Measurements from ENCODE around the gene ELMOD1. TPM values are rescaled to one million over a fixed set of nuclear protein-coding genes. Genes with fewer than 3 reads are reported as not detected.

The ELMOD1 gene
- total RNA-seq (2022) = not detected in 2 replicates
- percentile 1 among the genes with signal in this experiment for Bru-seq, nascent RNA
- percentile 6 among the genes with signal in this experiment for BruChase-seq, experiment 1, labeled RNA remaining after a 6-hour chase
- BruChase-seq, experiment 2, labeled RNA remaining after a 2-hour chase = percentile 5 among the genes with signal in this experiment
- long read RNA-seq = 0 reads

DNA sequence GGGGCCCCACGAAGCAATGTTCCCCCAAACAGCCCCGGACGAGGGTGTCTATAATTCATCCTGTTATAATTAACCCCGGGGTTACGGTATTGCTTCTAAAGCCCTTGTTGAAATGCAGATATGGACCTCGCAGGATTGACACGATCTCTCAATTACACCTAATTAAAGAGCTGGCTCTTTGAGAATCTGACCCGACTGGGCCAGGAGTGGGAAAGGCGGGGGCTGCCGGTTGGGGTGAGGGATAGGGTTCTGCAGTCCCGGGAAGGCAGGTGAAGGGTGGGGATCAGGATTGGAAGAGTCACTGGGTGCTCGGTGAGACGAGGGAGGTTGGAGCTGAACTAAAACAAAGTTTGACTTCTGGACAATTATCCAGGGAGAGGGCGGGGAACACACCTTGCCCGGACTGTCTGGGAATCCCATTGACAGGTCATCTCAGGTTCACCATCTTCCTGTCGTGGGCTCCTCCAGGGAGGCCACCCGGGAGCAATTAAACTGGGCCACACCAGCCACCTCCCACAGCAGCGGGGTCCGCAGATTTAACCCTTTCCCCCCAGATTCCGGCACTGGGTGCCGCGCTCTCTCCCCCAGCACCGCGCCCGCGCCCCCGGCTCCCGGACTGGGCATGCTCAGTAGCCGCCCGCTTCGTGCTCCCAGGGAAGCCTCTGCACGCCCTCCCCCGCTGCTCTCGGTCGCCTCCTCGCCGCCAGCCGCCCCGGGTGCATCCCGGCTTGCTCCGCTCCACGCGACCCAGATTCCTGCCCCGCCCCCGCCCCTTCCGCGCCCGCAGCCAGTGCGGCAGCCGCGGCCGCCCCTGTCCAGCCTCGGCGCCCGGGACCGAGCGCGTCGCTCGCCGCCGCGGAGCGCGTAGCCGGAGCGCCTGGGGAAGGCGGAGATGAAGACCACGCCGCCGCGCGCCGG, at the start of gene ELMOD1:
Gene ELMOD1, plus strand, starts transcription at position 688 of the 918 bp plus-strand sequence. CDS start 27,043 bp downstream, outside the sequence.
- BruUV-seq (replicated peaks) = no TSS peak
- intact Hi-C loops (cut with micrococcal nuclease) = no loop called here
- Mint-ChIP-seq H3K4me1 (ENCODE audit: insufficient read depth, unreplicated experiment) (peaks cover 12% of the 10 kb centered on the region), H3K27ac (ENCODE audit: low read depth, unreplicated experiment) (no peak within 1 kb of the TSS), H3K4me3 (ENCODE audit: unreplicated experiment) (peak within 1 kb of the TSS; percentile 73), H3K27me3 (ENCODE audit: insufficient read depth, unreplicated experiment) (peaks cover 78% of the 10 kb centered on the region), H3K9me3 (ENCODE audit: unreplicated experiment) (no peaks in the 10 kb centered on the region), H3K36me3 (ENCODE audit: insufficient read depth, unreplicated experiment) (no peaks in the 10 kb centered on the region)
- TF ChIP-seq, protein P1, sequence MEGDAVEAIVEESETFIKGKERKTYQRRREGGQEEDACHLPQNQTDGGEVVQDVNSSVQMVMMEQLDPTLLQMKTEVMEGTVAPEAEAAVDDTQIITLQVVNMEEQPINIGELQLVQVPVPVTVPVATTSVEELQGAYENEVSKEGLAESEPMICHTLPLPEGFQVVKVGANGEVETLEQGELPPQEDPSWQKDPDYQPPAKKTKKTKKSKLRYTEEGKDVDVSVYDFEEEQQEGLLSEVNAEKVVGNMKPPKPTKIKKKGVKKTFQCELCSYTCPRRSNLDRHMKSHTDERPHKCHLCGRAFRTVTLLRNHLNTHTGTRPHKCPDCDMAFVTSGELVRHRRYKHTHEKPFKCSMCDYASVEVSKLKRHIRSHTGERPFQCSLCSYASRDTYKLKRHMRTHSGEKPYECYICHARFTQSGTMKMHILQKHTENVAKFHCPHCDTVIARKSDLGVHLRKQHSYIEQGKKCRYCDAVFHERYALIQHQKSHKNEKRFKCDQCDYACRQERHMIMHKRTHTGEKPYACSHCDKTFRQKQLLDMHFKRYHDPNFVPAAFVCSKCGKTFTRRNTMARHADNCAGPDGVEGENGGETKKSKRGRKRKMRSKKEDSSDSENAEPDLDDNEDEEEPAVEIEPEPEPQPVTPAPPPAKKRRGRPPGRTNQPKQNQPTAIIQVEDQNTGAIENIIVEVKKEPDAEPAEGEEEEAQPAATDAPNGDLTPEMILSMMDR (IDR thresholded peaks at IDR 0.05; ENCODE audit: unreplicated experiment) = no peak
- POLR2A ChIA-PET = interaction anchor here (0.6 to 0.8 kb wide), 2 partner anchors 14 to 301 kb away, joined by 3 read pairs; no protein-coding TSS in a partner anchor
- CTCF ChIA-PET = interaction anchor here (0.8 to 1.5 kb wide), 6 partner anchors 13 to 181 kb away, joined by 4 to 8 read pairs (median 4); no protein-coding TSS in a partner anchor
- peak; percentile 15 for DNase-seq (ENCODE audit: unreplicated experiment)

DNA sequence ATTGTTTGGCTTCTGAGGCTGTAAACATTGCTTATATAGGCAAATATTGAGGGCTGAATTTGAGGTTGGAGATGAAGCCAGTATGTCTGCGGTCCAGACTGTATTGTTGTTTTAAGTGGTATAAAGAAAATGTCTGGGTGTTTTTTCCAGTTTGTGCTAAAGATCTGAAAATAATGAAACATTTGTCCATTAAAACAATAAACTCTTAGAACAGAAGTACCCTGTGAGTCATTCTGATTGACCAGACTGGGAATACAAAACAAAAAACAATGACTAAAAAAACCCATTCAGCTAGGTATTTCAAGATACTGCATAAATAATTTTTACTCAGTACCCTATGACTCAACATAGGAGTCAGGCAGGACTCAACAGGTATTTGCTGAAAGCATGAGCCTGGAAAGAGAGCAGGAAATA, 45.8 kb upstream of the ELMOD1 start:
- H3K36me3 Mint-ChIP-seq (ENCODE audit: insufficient read depth, unreplicated experiment) = peaks cover 24% of the 10 kb centered on the region
- CTCF ChIA-PET = interaction anchor here (0.6 to 6.4 kb wide), 9 partner anchors 9 to 1243 kb away, joined by 3 to 63 read pairs (median 4); partner anchors contain the start of gene ALKBH8
- intact Hi-C loops (cut with micrococcal nuclease) = loop anchor here (5.0 kb wide), 1 partner anchor 352 kb away; no protein-coding TSS in a partner anchor
- BruUV-seq (replicated peaks) = no TSS peak
- H3K27ac Mint-ChIP-seq (ENCODE audit: low read depth, unreplicated experiment) = peak overlapping the region; percentile 57
- POLR2A ChIA-PET = interaction anchor here (0.8 to 3.8 kb wide), 8 partner anchors 11 to 435 kb away, joined by 3 to 15 read pairs (median 4); partner anchors contain the start of genes ALKBH8 and CWF19L2
- no peaks in the 10 kb centered on the region for H3K27me3 Mint-ChIP-seq (ENCODE audit: insufficient read depth, unreplicated experiment)
- no peak overlapping the region for H3K4me3 Mint-ChIP-seq (ENCODE audit: unreplicated experiment)
- peaks cover 16% of the 10 kb centered on the region for H3K4me1 Mint-ChIP-seq (ENCODE audit: insufficient read depth, unreplicated experiment)
- TF ChIP-seq, protein P1 (IDR thresholded peaks at IDR 0.05; ENCODE audit: unreplicated experiment) = no peak
- peak; percentile 74 for DNase-seq (ENCODE audit: unreplicated experiment)
- no peaks in the 10 kb centered on the region for H3K9me3 Mint-ChIP-seq (ENCODE audit: unreplicated experiment)

DNA sequence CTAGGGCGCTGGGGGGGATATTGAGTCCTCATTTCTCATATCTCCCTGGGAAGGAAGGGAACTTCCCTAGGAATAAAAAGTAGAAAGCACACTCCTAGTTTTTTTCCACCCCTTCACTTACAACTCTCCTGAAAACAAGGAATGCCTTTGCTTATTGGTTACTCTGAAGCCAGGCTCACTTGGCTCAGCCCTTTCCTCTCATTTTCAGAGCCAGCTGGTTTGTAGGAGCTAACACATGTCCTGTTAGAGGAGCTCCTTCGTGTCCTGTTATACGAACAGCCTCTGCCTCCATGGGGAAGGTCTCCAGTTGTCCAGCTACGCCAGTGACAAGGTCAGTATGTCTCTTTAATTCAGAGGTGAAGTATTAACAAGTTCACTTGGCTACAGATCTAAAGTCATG, 43.0 kb upstream of the ELMOD1 start:
- BruUV-seq (replicated peaks) = no TSS peak
- no peaks in the 10 kb centered on the region for H3K27me3 Mint-ChIP-seq (ENCODE audit: insufficient read depth, unreplicated experiment)
- peak overlapping the region; percentile 46 for H3K27ac Mint-ChIP-seq (ENCODE audit: low read depth, unreplicated experiment)
- no peaks in the 10 kb centered on the region for H3K9me3 Mint-ChIP-seq (ENCODE audit: unreplicated experiment)
- ChIA-PET POLR2A (interaction anchor here (1.7 to 3.8 kb wide), 2 partner anchors 15 to 90 kb away, joined by 7 to 15 read pairs; partner anchors contain the start of gene CWF19L2), CTCF (interaction anchor here (0.5 to 6.4 kb wide), 16 partner anchors 9 to 557 kb away, joined by 3 to 63 read pairs (median 4); partner anchors contain the start of genes ALKBH8 and ELMOD1)
- intact Hi-C loops (cut with micrococcal nuclease) = loop anchor here (5.0 kb wide), 1 partner anchor 349 kb away; no protein-coding TSS in a partner anchor
- H3K4me1 Mint-ChIP-seq (ENCODE audit: insufficient read depth, unreplicated experiment) = peaks cover 16% of the 10 kb centered on the region
- TF ChIP-seq, protein P1 (IDR thresholded peaks at IDR 0.05; ENCODE audit: unreplicated experiment) = no peak
- no peak for DNase-seq (ENCODE audit: unreplicated experiment)
- no peak overlapping the region for H3K4me3 Mint-ChIP-seq (ENCODE audit: unreplicated experiment)
- peaks cover 42% of the 10 kb centered on the region for H3K36me3 Mint-ChIP-seq (ENCODE audit: insufficient read depth, unreplicated experiment)

All from MCF 10A (cell line).